Karpas-422 (cell line): ENCODE results near the gene TBC1D3B. TPM values are rescaled to one million over a fixed set of nuclear protein-coding genes. Genes with fewer than 3 reads are reported as not detected.
A peak's percentile ranks its signal among the peaks of the same experiment; 100 is the strongest.
"Not testable (repeated sequence)": the region's sequence is repeated elsewhere in the genome, so short reads cannot be mapped to it uniquely, and the experiment has no call there.

Source experiments
- DNase-seq: peaks from one replicate; pipeline ENCODE4 v3.0.0-alpha.2; 2015
- H2AFZ ChIP-seq: fragments of 200-600 bp; sonication (generic); 2 replicates; pipeline ENCODE4 v1.6.1; 2014; ENCODE audit warnings: antibody characterized with exemption, low read length, mixed read lengths
- H3K27ac ChIP-seq: fragments of 200-600 bp; sonication (generic); 2 replicates; pipeline ENCODE4 v1.5.1; 2014; ENCODE audit warnings: mild to moderate bottlenecking, low read length, moderate library complexity
- H3K27me3 ChIP-seq: fragments of 200-600 bp; sonication (generic); 2 replicates; pipeline ENCODE4 v1.6.1; 2014; ENCODE audit warnings: low read length, mixed read lengths
- H3K36me3 ChIP-seq: fragments of 200-600 bp; sonication (generic); 2 replicates; pipeline ENCODE4 v1.6.1; 2014; ENCODE audit warnings: low read length, mixed read lengths; ENCODE audit not compliant: insufficient read depth
- H3K4me1 ChIP-seq: fragments of 200-600 bp; sonication (generic); 2 replicates; pipeline ENCODE4 v1.6.1; 2014; ENCODE audit warnings: mild to moderate bottlenecking, low read length, mixed read lengths
- H3K4me2 ChIP-seq: fragments of 200-600 bp; sonication (generic); 2 replicates; pipeline ENCODE4 v1.6.1; 2014; ENCODE audit warnings: low read length, low read depth, mild to moderate bottlenecking; ENCODE audit not compliant: poor library complexity, severe bottlenecking
- H3K4me3 ChIP-seq: fragments of 200-600 bp; sonication (generic); 2 replicates; pipeline ENCODE4 v1.5.1; 2014; ENCODE audit warnings: mild to moderate bottlenecking, antibody characterized with exemption, low read length, mixed read lengths
- H3K79me2 ChIP-seq: fragments of 200-600 bp; sonication (generic); 2 replicates; pipeline ENCODE4 v1.6.1; 2014; ENCODE audit warnings: mild to moderate bottlenecking, low read length, mixed read lengths
- H3K9ac ChIP-seq: fragments of 200-600 bp; sonication (generic); 2 replicates; pipeline ENCODE4 v1.6.0; 2014; ENCODE audit warnings: low read length
- H3K9me2 ChIP-seq: fragments of 200-600 bp; sonication (generic), shearing (Covaris generic); replicated peaks from 2 replicates; pipeline ENCODE4 v1.6.0; 2014; ENCODE audit warnings: mild to moderate bottlenecking, low read length, moderate library complexity; ENCODE audit not compliant: insufficient read depth
- H3K9me3 ChIP-seq: fragments of 300-700, 200-600 bp; sonication (generic); 2 replicates; pipeline ENCODE4 v1.6.1; 2014; ENCODE audit warnings: low read length, mixed read lengths
- H4K20me1 ChIP-seq: fragments of 200-600 bp; sonication (generic); 2 replicates; pipeline ENCODE4 v1.6.1; 2014; ENCODE audit warnings: mild to moderate bottlenecking, antibody characterized with exemption, low read length, low read depth; ENCODE audit not compliant: insufficient read depth
- total RNA-seq: library from RNA; depleted of rRNA; stranded (reverse); fragments of >200 nt; shearing (Covaris generic); gene quantifications from 2 replicates; pipeline ENCODE4 v1.2.3, GENCODE V29; 2014; ENCODE audit warnings: low replicate concordance

TBC1D3B gene
- total RNA-seq, 1 experiment from 2014 or later: 0.63 TPM

- not testable (repeated sequence) for H3K4me3 ChIP-seq, H3K79me2 ChIP-seq, H3K36me3 ChIP-seq, H3K27me3 ChIP-seq, H3K9me2 ChIP-seq, H3K27ac ChIP-seq, H3K4me2 ChIP-seq, H4K20me1 ChIP-seq, H3K9ac ChIP-seq, H2AFZ ChIP-seq, H3K9me3 ChIP-seq
- peak; percentile 32 for DNase-seq
- peaks cover 12% of the 10 kb centered on the region for H3K4me1 ChIP-seq
Observed at GRCh38 chr17:36186810-36187763, 10.7 kb upstream of the TBC1D3B start.

GRCh38 chr17:36185416-36185815, 9.0 kb upstream of the TBC1D3B start:
- Histone ChIP-seq H3K36me3 (no peaks in the 10 kb centered on the region), H3K9ac (no peak overlapping the region), H4K20me1 (0 out of 2 replicates have a peak, but pooled peaks cover 2% of the 10 kb centered on the region), H3K4me1 (peaks cover 12% of the 10 kb centered on the region), H3K27me3 (no peaks in the 10 kb centered on the region), H3K9me3 (no peaks in the 10 kb centered on the region), H3K9me2 (no peaks in the 10 kb centered on the region), H3K27ac (no peak overlapping the region), H3K4me3 (no peak overlapping the region), H2AFZ (no peak overlapping the region), H3K79me2 (no peaks in the 10 kb centered on the region), H3K4me2 (no peak overlapping the region)
- peak; percentile 31 for DNase-seq

- Histone ChIP-seq H3K9me3 (no peaks in the 10 kb centered on the region), H3K4me1 (peaks cover 8% of the 10 kb centered on the region), H3K4me3 (no peak overlapping the region), H3K9ac (no peak overlapping the region), H2AFZ (no peak overlapping the region), H3K79me2 (no peaks in the 10 kb centered on the region), H3K36me3 (no peaks in the 10 kb centered on the region), H3K27me3 (no peaks in the 10 kb centered on the region), H3K27ac (no peak overlapping the region), H4K20me1 (0 out of 2 replicates have a peak, but pooled peaks cover 2% of the 10 kb centered on the region), H3K4me2 (no peak overlapping the region), H3K9me2 (no peaks in the 10 kb centered on the region)
- peak; percentile 38 for DNase-seq
Observed at GRCh38 chr17:36184023-36184765, 7.8 kb upstream of the TBC1D3B start.

- Histone ChIP-seq H3K9me3 (no peaks in the 10 kb centered on the region), H3K27ac (no peak overlapping the region), H3K27me3 (no peaks in the 10 kb centered on the region), H4K20me1 (0 out of 2 replicates have a peak, but pooled peaks cover 2% of the 10 kb centered on the region), H3K36me3 (no peaks in the 10 kb centered on the region), H3K79me2 (no peaks in the 10 kb centered on the region), H3K9me2 (no peaks in the 10 kb centered on the region), H3K9ac (no peak overlapping the region), H3K4me2 (no peak overlapping the region), H3K4me3 (no peak overlapping the region), H3K4me1 (no peaks in the 10 kb centered on the region), H2AFZ (no peak overlapping the region)
- DNase-seq: peak; percentile 31
Observed at GRCh38 chr17:36183001-36183971, 6.8 kb upstream of the TBC1D3B start.

GRCh38 chr17:36182176-36183000, 6.0 kb upstream of the TBC1D3B start:
- H3K79me2 ChIP-seq: no peaks in the 10 kb centered on the region
- H3K27ac ChIP-seq: no peak overlapping the region
- H2AFZ ChIP-seq: no peak overlapping the region
- H3K4me3 ChIP-seq: no peak overlapping the region
- no peak overlapping the region for H3K4me2 ChIP-seq
- H3K9me2 ChIP-seq: no peaks in the 10 kb centered on the region
- H3K4me1 ChIP-seq: no peaks in the 10 kb centered on the region
- no peak for DNase-seq
- H3K9me3 ChIP-seq: no peaks in the 10 kb centered on the region
- H4K20me1 ChIP-seq: 0 out of 2 replicates have a peak, but pooled peaks cover 2% of the 10 kb centered on the region
- H3K9ac ChIP-seq: no peak overlapping the region
- H3K36me3 ChIP-seq: no peaks in the 10 kb centered on the region
- no peaks in the 10 kb centered on the region for H3K27me3 ChIP-seq

GRCh38 chr17:36181446-36182175, 5.2 kb upstream of the TBC1D3B start:
- H3K4me1 ChIP-seq, H3K27ac ChIP-seq, H3K79me2 ChIP-seq, H3K9ac ChIP-seq, DNase-seq, H3K9me3 ChIP-seq, H3K4me2 ChIP-seq, H2AFZ ChIP-seq, H3K36me3 ChIP-seq, H4K20me1 ChIP-seq, H3K27me3 ChIP-seq, H3K4me3 ChIP-seq, H3K9me2 ChIP-seq: not testable (repeated sequence)

- not testable (repeated sequence) for H3K9me3 ChIP-seq, H3K79me2 ChIP-seq, H3K27ac ChIP-seq, H3K4me2 ChIP-seq, H2AFZ ChIP-seq, H3K4me3 ChIP-seq, H4K20me1 ChIP-seq, H3K9ac ChIP-seq, H3K36me3 ChIP-seq, H3K4me1 ChIP-seq, H3K27me3 ChIP-seq, DNase-seq, H3K9me2 ChIP-seq
Observed at GRCh38 chr17:36168836-36169235, 7.6 kb downstream of the TBC1D3B start.
